Measurements from ENCODE around the gene SYNE2. TPM values are rescaled to one million over a fixed set of nuclear protein-coding genes. Genes with fewer than 3 reads are reported as not detected.

Gene SYNE2
- total RNA-seq, 4 donors from 2014 or later, result 101 to 162 (median 114) TPM

DNA sequence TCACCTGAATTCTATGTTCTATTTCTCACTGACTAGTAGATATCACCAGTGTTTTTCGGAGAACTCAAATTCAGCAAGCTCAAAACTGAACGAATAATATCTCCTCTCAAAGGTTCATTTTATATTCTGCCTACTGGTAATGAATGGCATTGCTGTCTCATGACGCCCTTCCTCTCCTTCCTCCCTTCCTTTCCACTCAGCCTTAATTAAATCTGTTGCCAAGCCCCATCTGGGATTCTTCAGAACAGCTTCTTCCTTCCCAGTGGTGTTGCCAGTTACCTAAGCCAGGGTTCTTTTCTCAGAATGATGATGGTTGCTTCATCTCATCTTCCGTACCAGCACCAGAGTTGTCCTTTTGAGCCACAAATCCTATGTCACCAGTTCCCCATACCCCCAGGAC lies 143.2 kb downstream of the SYNE2 start:
- no peaks in the 10 kb centered on the region for H3K27me3 ChIP-seq
- no peak overlapping the region for H3K4me3 ChIP-seq
- H3K27ac ChIP-seq, result no peak overlapping the region
- no peak for TF ChIP-seq POLR2A (IDR thresholded peaks at IDR 0.05)
- TF ChIP-seq, protein P1, sequence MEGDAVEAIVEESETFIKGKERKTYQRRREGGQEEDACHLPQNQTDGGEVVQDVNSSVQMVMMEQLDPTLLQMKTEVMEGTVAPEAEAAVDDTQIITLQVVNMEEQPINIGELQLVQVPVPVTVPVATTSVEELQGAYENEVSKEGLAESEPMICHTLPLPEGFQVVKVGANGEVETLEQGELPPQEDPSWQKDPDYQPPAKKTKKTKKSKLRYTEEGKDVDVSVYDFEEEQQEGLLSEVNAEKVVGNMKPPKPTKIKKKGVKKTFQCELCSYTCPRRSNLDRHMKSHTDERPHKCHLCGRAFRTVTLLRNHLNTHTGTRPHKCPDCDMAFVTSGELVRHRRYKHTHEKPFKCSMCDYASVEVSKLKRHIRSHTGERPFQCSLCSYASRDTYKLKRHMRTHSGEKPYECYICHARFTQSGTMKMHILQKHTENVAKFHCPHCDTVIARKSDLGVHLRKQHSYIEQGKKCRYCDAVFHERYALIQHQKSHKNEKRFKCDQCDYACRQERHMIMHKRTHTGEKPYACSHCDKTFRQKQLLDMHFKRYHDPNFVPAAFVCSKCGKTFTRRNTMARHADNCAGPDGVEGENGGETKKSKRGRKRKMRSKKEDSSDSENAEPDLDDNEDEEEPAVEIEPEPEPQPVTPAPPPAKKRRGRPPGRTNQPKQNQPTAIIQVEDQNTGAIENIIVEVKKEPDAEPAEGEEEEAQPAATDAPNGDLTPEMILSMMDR (IDR thresholded peaks at IDR 0.05), result no peak
- no peaks in the 10 kb centered on the region for H3K4me1 ChIP-seq
- H3K9me3 ChIP-seq, result no peaks in the 10 kb centered on the region
- intact Hi-C loops (cut with DNase I; ENCODE audit: low total_unique reads), result no loop called here
- DNase-seq, result no peak
- no peaks in the 10 kb centered on the region for H3K36me3 ChIP-seq

GRCh38 chr14:63996625-63997220 lies 143.9 kb downstream of the SYNE2 start:
- H3K4me3 ChIP-seq, result no peak overlapping the region
- no peaks in the 10 kb centered on the region for H3K9me3 ChIP-seq
- no peaks in the 10 kb centered on the region for H3K4me1 ChIP-seq
- H3K36me3 ChIP-seq, result no peaks in the 10 kb centered on the region
- intact Hi-C loops (cut with DNase I; ENCODE audit: low total_unique reads), result no loop called here
- H3K27me3 ChIP-seq, result no peaks in the 10 kb centered on the region
- H3K27ac ChIP-seq, result no peak overlapping the region
- no peak for DNase-seq
- TF ChIP-seq POLR2A (IDR thresholded peaks at IDR 0.05), result no peak
- TF ChIP-seq, protein P1 (IDR thresholded peaks at IDR 0.05), result no peak

GRCh38 chr14:64000749-64001148 lies 147.9 kb downstream of the SYNE2 start:
- intact Hi-C loops (cut with DNase I; ENCODE audit: low total_unique reads), result no loop called here
- no peaks in the 10 kb centered on the region for H3K9me3 ChIP-seq
- H3K4me3 ChIP-seq, result no peak overlapping the region
- no peak for DNase-seq
- H3K36me3 ChIP-seq, result no peaks in the 10 kb centered on the region
- no peaks in the 10 kb centered on the region for H3K4me1 ChIP-seq
- TF ChIP-seq, protein P1 (IDR thresholded peaks at IDR 0.05), result no peak
- no peak for TF ChIP-seq POLR2A (IDR thresholded peaks at IDR 0.05)
- H3K27me3 ChIP-seq, result no peaks in the 10 kb centered on the region
- H3K27ac ChIP-seq, result no peak overlapping the region

GRCh38 chr14:64005822-64006221 lies 153.0 kb downstream of the SYNE2 start:
- H3K36me3 ChIP-seq, result no peaks in the 10 kb centered on the region
- H3K4me1 ChIP-seq, result no peaks in the 10 kb centered on the region
- intact Hi-C loops (cut with DNase I; ENCODE audit: low total_unique reads), result no loop called here
- DNase-seq, result no peak
- H3K27ac ChIP-seq, result no peak overlapping the region
- TF ChIP-seq POLR2A (IDR thresholded peaks at IDR 0.05), result no peak
- TF ChIP-seq, protein P1 (IDR thresholded peaks at IDR 0.05), result no peak
- H3K27me3 ChIP-seq, result no peaks in the 10 kb centered on the region
- H3K4me3 ChIP-seq, result no peak overlapping the region
- no peaks in the 10 kb centered on the region for H3K9me3 ChIP-seq

DNA sequence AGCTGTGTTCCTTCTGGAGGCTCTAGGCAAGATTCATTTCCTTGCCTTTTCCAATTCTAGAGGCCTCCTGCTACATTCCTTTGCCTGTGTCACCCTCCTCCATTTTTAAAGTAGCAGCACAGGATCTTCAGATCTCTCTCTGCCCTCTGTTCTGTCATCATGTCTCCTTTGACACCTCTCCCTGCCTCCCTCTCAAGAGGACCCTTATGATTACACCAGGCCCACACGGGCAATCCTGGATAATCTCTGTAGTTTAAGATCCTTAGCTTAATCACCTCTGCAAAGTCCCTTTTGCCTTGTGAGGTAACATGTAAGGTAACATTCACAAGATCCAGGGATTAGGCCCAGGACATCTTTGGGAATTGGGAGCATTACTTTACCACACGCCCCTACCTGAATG lies 155.2 kb downstream of the SYNE2 start:
- no peak for DNase-seq
- TF ChIP-seq POLR2A (IDR thresholded peaks at IDR 0.05), result no peak
- TF ChIP-seq, protein P1 (IDR thresholded peaks at IDR 0.05), result no peak
- Histone ChIP-seq H3K9me3 (no peaks in the 10 kb centered on the region), H3K27ac (no peak overlapping the region), H3K36me3 (no peaks in the 10 kb centered on the region), H3K27me3 (no peaks in the 10 kb centered on the region), H3K4me1 (no peaks in the 10 kb centered on the region), H3K4me3 (no peak overlapping the region)
- intact Hi-C loops (cut with DNase I; ENCODE audit: low total_unique reads), result no loop called here
